GM12892 (cell line): ENCODE data around the gene CDH13.

Experiments used
- POLR2A ChIP-seq: IDR thresholded peaks from 2 replicates; pipeline ENCODE4 v1.6.1; 2011; ENCODE audit warnings: low read depth, low read length, control low read depth
- POLR2AphosphoS5 ChIP-seq: IDR thresholded peaks from 2 replicates; pipeline ENCODE4 v1.6.1; 2011; ENCODE audit warnings: low read depth, low read length, control low read depth
- TAF1 ChIP-seq: IDR thresholded peaks from 2 replicates; pipeline ENCODE4 v1.6.1; 2011; ENCODE audit warnings: low read depth, mild to moderate bottlenecking, control low read depth, low read length, borderline replicate concordance

DNA sequence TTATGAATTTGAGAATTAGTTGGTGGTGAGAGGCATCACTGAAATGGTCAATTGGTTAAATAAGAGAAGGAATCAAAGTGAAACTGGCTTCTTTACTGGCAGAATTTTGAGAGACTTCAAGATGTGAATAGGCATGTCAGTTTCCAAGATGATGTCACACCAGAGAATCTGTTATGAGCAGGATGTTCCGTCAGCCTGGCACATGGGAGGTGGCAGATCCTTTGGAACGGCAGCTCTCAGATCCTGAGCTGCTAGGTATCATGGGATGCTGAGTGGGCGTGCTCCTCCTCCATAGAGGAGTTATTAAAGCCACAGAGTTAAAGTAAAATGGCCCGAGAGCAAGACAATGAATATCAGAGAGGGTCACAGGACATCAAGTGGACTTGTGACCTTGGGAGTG, 736.8 kb downstream of the CDH13 start:
- no peak for TF ChIP-seq POLR2A
- TF ChIP-seq TAF1, result no peak
- TF ChIP-seq POLR2AphosphoS5, result no peak
